OCI-M2 (cell line): ENCODE data around the gene EVA1C.
"Not testable (repeated sequence)": the region's sequence is repeated elsewhere in the genome, so short reads cannot be mapped to it uniquely, and the experiment has no call there.

ENCODE experiments used
- DNase-seq: peaks from one replicate; lab custom pipeline; 2025; ENCODE audit not compliant: unreplicated experiment; lab: John Stamatoyannopoulos, UW

EVA1C gene, protein sequence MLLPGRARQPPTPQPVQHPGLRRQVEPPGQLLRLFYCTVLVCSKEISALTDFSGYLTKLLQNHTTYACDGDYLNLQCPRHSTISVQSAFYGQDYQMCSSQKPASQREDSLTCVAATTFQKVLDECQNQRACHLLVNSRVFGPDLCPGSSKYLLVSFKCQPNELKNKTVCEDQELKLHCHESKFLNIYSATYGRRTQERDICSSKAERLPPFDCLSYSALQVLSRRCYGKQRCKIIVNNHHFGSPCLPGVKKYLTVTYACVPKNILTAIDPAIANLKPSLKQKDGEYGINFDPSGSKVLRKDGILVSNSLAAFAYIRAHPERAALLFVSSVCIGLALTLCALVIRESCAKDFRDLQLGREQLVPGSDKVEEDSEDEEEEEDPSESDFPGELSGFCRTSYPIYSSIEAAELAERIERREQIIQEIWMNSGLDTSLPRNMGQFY

DNA sequence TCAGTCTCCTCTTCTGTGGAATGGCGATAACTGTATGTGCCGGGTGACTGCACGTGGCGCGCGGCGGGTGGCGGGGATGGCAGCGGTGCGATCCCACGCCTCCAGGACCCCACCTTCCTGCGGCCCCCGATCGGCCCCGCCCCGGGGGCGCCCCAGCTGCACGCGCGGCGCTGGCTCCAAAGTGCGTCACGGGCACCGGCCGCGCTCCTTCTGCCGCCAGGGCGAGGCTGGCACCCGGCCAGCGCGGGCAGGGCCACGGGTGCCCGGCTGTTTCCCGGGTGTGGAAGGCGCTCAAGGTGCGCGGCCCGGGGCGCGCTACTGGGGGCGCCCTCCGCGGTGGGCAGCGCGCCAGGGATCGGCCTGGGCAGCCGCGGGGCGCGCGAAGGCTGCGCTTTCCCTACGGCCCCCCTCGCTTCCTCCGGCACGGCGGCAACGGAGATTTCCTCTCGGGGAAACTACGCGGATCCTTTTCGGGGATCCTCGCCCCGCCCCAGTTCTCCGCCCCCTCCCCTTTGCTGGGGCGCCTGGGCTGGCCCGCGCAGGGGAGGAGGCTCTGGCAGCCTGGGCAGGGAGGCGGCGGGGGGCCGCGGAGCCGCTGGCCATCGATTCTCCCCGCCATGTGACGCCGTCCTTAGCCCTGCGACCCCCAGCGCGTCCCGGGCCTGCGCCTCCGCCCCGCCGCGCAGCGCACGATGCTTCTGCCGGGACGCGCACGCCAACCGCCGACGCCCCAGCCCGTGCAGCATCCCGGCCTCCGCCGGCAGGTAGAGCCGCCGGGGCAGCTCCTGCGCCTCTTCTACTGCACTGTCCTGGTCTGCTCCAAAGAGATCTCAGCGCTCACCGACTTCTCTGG is at the start of gene EVA1C:
EVA1C (plus strand) TSS at position 545 of the 853 bp plus-strand sequence; CDS start at position 693, 148 bp downstream.
- DNase-seq: no peak

DNA sequence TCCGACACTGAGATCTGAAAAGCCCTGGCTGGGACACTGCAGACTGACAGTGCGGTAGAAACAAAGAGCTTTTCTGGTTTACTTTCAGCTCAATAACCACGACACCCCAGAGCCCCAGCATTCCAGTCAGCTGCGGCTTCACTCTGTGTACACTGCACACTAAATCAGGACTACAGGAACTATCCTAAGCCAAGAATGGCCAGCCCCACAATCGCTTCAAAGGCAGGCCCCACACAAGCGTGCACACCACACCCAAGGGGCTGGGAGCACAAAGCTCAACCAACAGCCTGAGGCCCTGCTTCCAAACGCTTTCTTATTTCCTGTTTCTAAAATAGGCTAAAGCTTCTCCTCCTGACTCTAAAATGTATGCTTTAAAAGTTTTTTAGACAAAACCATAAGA is 48.1 kb upstream of the EVA1C start:
- no peak for DNase-seq

DNA sequence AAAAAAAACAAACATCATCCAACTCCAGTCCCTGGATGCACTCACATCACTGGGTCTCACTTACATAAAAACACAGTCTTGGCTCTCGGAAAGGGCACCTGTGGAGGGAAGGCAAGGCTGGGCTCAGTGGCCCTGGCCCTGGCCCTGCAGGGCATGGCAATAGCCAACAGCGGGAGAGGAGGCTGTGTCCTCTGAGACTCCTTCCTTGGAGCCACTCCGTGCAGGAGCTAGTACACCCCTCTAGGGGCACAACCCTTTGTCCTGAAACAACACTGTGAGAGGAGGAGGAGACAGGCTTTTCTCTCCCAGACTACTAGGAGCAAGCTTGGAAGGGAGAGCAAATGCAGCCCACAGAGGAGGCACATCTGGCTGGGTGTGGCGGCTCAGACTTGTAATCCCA is 47.7 kb upstream of the EVA1C start:
- DNase-seq: no peak

DNA sequence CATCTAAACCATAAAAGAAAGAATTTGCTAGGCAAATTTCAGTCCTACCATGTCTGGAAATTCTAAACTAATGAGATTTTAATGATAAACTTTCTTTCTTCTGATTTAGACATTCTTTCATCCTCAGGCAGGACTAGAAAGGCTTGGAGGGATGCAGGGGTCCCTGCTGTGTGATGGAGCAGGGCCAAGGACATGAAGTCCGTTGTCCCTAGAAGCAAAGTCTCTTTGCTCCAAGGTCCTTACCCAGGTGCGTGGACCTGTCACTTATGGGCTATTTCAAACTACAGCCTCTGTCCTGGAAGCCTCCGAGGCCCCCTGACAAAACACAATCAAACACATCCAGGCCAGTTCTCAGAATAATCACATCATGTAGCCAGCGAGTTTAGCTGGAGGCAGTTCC is 46.3 kb upstream of the EVA1C start:
- DNase-seq: no peak

DNA sequence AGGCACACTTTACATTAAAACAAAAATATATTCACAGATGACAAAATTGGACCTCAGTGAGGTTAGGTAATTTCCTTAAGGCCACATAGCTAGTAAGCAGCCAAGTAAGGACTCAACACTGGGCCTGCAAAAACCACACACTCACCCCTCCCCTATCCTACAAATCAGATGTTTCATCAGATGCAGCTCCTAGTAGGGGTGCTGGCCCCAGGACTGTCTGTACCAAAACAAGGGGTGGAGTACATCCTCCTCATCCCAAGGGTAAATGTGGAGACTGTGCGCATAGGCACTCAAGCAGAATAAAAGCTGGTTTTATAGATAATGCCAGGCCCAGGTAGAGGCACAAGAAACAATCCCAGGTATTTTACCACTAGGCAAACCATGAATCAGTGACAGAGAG is 45.3 kb upstream of the EVA1C start:
- DNase-seq: no peak

DNA sequence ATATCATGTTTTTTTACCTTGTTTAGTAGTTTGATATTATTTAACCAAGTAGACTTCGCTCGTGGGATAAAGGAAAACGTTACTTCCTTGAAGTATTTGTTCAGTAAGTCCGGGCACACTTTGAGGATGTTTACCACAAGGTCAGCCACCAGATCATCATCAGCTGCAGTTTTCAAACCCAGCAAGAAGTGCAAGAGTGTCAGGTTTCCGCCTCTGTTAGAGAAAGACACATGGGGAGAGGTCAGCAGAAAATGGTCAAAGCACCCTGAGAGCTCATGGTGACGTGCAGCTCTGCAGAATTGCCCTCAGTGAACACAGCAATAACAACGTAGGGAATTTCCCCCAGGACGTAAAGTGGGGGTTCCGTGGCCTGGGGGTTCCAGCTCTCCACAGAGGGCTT is 44.1 kb upstream of the EVA1C start:
- DNase-seq: no peak

DNA sequence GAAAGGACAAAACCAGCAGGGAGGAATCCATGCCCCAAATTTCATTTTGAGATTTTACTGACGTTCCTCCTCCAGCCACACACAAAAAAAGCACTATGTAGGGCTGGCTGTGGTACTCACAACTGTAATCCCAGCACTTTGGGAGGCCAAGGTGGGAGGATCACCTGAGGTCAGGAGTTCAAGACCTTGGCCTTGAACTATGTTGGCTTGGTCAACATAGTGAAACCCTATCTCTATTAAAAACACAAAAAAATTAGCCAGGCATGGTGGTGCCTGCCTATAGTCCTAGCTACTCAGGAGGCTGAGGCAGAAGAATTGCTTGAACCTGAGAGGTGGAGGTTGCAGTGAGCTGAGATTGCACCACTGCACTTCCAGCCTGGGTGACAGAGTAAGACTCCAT is 43.5 kb upstream of the EVA1C start:
- not testable (repeated sequence) for DNase-seq

DNA sequence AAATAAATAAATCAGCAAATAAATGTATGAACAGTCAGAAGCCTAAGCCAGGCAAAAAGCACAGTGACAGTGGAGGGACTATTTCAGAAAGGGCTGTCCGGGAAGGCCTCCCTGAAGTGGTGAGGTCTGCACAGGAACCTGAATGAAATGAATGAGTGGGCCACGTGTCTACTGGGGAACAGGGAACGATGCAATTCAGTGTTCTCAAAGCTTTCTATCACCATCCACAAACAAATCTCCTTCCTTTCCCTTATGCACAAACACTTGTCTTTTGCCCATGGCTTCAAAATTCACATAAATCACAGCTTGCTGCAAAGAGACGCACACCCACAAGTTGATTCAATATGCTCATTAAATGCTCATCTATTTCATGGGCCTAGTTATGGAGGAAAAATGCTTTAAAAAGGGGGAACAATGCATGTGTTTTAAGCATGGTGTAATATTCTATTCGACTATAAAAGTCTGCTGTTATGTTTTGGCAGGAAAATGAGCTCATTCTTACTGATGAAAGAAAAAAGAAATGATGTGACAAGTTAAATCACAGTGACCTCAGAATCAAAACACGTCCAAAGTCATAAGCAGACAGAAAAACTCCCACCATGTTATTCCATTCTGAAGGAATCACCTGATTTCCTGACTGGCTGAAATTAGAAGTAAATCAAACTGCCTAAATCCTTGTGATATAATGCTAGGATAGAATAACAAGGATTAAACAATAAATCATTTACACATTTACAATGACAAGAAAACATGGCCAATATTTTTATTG is 41.3 kb upstream of the EVA1C start:
- DNase-seq: no peak

DNA sequence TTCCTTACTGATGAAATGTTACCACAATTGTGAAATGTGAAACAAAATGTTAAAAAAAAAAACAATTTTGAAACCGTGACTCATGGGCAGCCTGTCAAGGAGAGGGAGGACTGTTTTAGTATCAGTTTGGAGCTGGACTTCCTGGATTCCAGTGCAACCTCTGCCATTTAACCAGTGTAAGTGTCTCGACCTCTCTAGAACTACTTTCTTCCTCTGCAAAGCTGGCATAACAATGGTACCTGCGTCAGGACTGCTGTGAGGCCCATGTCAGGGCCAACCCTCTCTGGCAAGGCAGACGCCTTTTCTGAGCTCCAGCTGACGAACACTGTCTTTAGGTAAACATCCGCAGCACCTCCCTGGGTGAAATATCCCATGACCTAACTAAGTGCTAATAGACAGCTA is 40.6 kb upstream of the EVA1C start:
- DNase-seq: no peak

DNA sequence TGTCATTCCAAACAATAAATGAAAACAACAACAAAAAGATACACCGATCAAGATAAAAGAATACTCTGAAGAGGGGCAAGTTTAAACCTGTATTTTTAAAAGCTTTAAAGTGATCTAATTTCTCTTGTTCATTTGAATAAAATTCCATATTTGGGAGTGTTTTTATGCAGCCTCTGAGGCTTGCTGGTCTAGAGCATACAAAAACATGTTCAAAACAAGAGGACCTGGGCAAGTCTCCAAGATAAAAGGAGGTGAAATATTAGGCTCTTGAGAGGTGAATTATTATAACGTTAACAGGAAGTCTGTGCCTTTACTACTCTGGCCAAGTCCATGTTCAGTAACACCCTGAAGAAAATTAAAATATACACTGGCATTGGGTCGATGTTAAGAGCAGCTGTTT is 39.8 kb upstream of the EVA1C start:
- no peak for DNase-seq

DNA sequence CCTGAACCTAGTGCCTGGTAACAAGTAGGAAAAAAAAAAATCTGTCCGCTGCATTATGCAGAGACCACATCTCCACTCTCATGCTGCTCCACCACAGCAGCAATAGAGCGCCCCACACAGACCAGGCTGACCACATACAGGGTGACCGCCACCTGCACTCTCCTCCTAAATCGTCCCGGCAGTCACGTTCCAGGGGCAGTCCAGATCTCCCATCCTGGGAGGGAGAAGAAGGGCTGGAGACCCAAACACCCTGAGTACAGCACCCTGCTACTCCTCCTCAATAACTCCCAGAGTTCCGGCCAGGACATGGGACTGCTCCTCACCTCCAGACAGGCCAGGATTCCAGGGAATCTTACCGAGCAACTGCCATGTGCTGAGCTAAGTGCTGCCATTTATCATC is 35.0 kb upstream of the EVA1C start:
- DNase-seq: no peak

DNA sequence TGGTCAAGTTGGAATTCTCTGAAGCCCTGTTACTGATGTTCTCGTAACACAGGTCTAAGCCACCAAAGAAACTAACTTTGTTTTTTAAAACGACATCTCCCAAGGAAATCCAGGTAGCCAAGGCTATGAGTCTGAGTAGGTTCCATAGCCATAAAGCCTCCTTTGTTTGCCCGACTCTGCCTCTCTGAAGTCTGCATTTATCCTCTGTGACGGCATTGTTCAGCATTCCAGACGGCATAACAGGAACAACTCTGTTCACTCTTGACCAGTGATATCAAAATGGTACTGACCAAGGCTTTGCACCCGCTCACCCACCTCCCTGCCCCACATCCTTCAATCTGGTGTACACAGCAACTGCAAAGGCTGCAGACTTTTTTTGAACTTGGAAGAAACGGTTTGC is 34.5 kb upstream of the EVA1C start:
- DNase-seq: no peak

DNA sequence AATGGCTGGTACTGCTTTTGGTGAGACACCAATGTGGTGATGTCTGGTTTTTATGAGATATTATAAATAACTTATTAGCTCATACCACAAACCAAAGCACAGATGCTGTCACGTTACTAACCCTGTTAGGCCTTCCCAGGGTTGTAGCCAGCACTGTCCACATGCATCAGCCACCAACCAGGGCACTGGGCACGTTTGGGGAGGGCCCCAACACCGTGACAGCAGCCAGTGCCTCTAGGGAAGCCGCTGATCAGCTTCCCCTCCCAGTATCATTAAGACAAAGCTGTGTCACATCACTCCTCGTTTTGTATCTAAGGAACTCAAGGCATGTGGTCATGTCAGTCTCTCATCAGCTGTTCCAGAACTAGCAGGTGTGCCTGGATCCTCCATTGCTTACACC is 33.5 kb upstream of the EVA1C start:
- DNase-seq: no peak

DNA sequence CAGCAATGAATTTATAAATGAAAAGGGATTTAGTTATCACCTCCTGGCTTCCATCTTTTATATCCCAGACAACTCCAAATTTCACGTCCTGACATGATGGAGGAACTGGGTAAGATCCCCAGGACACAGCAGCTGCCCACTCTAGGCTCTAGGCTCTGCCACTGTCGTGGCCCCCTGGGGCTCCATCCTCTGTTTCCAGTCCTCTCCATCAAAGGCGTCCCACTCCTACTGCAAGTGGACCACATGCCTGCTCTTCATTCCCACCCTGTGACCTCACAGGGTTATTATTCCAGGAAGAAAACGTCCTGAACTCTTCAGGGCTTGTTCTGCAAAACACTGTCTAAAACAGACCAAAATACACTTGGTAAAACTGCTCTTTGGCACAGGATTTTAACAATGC is 31.6 kb upstream of the EVA1C start:
- no peak for DNase-seq

DNA sequence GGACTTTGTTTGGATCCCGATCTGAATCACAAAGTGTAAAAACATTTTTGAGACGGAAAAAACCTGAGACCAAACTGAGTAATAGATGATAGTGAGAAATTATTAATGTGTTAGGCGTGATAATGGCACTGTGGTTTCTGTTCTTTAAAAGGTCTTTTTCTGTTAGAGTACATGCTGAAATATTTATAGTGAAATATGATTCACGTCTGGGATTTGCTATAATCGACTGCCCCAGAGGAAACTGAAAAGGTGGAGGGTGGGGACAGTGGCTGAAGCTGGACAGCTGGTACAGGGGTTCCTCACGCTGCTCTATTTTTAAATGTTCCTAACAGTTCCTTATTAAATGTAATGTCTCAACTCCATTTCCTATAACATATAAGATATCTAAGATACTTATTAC is 30.9 kb upstream of the EVA1C start:
- no peak for DNase-seq

DNA sequence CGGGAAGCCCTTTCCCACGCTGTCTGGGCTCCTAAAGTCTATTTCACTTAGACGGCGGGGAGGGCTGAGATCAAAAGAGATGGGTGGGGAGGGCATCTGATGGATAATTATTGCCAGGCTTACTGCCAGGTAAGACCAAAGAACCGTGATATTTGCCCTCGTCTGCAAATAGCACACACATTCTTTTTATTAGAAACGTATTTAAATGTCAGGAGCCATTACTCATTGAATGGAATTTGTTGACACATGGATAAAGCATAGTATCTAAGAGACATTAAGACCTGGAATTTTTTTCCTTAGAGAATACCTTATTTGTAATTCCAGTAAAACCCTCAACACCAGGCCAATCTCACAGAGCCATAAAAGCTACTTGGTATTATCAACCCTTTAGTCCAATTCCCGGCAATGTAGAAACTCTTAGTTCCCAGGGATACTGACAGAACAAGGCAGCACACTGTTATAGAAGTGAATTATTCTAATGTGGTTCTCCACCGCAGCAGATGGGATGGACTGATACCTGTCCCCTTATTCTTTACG is 30.3 kb upstream of the EVA1C start:
- DNase-seq: no peak

DNA sequence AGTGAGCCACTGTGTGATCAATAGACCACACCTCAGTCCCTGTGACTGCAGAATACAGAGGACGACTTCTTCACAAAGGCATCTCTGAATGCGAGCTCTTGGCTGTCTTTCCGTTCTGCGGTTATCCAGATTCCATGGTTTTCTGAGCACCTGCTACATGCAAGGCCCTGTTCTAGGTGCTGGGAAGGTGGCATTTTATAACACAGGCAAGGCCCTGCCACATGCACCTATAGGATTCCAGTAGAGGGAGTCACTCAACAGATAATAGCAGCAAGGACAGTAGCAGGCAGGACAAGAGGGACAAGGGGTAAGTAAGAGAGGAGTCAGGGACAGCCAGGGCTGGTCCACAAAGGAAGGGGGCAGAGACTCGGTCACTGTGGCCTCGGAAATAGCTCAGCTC is 28.7 kb upstream of the EVA1C start:
- DNase-seq: no peak

DNA sequence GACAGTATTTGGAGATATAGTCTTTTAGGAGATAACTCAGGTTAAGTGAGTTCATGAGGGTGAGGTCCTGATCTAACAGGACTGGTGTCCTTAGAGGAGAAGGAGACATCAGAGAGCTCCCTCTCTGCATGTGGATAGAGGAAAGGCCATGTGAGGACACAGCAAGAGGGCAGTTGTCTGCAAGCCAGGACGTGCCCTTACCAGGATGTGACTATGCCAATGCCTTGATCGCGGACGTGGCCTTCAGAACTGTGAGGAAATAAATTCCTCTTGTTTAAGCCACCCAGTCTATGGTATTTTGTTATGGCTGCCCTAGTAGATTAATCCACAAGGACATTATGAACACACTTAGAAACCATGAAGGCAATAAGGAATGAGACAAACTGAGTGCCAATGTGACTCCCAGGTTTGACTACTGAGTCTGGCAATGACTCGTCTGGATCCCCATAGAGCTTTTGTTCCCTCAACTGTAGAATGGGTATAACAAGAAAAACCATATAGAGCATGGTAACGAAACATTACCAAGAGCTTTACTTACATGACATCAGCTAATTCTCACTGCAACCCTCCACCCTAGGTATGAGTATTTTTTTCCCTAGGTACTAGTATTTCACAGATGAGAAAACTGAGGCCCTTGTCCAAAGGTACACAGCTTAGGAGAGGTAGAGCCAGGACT is 26.2 kb upstream of the EVA1C start:
- DNase-seq: no peak

DNA sequence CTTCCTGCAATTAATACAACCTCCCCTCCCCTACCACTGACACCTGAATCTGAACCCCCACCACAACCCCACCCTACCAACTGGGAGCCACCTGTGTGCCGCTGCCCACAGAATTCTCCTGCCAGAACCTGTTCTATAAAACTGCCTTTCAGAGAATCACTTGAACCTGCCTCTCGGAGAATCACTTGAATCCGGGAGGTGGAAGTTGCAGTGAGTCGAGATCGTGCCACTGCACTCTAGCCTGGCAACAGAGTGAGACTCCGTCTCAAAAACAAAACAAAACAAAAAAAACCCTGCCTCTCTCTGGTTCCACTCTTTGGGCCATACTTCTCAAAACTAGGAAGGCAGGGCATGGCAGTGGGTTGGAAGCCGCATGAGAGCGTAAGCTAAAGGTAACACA is 25.4 kb upstream of the EVA1C start:
- DNase-seq: no peak

DNA sequence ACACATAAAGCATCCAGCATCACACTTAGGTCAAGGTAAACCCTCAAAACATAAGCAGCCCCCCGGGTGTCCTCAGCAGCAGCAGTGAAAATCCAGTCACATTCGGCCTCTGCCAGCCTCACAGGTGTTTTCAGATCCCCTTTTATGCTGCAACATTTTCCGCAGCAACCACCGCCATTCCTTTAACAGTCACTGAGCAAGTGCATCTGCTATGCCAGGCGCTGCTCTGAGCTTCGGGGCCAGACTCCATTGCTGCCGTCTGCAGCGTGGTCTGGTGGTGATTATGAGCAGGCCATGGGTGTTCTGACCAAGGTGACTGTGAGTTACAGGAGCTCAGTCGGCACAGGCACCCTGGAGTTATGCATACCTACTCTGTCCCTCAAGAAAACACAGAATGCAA is 24.2 kb upstream of the EVA1C start:
- no peak for DNase-seq
